ENCODE measurements around the gene BCL7B. TPM values are rescaled to one million over a fixed set of nuclear protein-coding genes. Genes with fewer than 3 reads are reported as not detected.
"Not testable (repeated sequence)": the region's sequence is repeated elsewhere in the genome, so short reads cannot be mapped to it uniquely, and the experiment has no call there.

The BCL7B gene
- total RNA-seq, 4 donors from 2014 or later = 107 to 131 (median 109) TPM

- Histone ChIP-seq H3K27ac (replicated peaks in 1 of 4) (no peak overlapping the region), H3K4me1 (no peaks in the 10 kb centered on the region), H3K4me3 (no peak overlapping the region), H3K27me3 (no peaks in the 10 kb centered on the region), H3K9me3 (no peaks in the 10 kb centered on the region), H3K36me3 (peaks cover 33 to 49% (median 44%) of the 10 kb centered on the region in 4 donors)
- intact Hi-C loops (cut with DNase I) = no loop called here
- no peak for DNase-seq (ENCODE audit: extremely low spot score)
- WGBS = 76% methylated on average over 12 of the region's 12 CpGs
- TF ChIP-seq EP300 (IDR thresholded peaks at IDR 0.05) (no peak), CTCF (IDR thresholded peaks at IDR 0.05) (no peak), POLR2A (IDR thresholded peaks at IDR 0.05; ENCODE audit: low read depth) (no peak), POLR2AphosphoS5 (IDR thresholded peaks at IDR 0.05) (no peak)
Measured at GRCh38 chr7:73567846-73568685, 10.6 kb upstream of the BCL7B start.

- DNase-seq (ENCODE audit: extremely low spot score) = no peak
- H3K4me3 ChIP-seq = no peak overlapping the region
- H3K4me1 ChIP-seq = no peaks in the 10 kb centered on the region
- no peaks in the 10 kb centered on the region for H3K9me3 ChIP-seq
- intact Hi-C loops (cut with DNase I) = no loop called here
- no peak overlapping the region for H3K27ac ChIP-seq (replicated peaks in 1 of 4)
- no peaks in the 10 kb centered on the region for H3K27me3 ChIP-seq
- 90% methylated on average over 4 of the region's 4 CpGs for WGBS
- TF ChIP-seq CTCF (IDR thresholded peaks at IDR 0.05) = no peak
- no peak for TF ChIP-seq POLR2AphosphoS5 (IDR thresholded peaks at IDR 0.05)
- TF ChIP-seq EP300 (IDR thresholded peaks at IDR 0.05) = no peak
- TF ChIP-seq POLR2A (IDR thresholded peaks at IDR 0.05; ENCODE audit: low read depth) = no peak
- H3K36me3 ChIP-seq = peaks cover 24 to 39% (median 34%) of the 10 kb centered on the region in 4 donors
Measured at GRCh38 chr7:73567140-73567539, 9.7 kb upstream of the BCL7B start.

GRCh38 chr7:73566431-73566830, 8.9 kb upstream of the BCL7B start:
- intact Hi-C loops (cut with DNase I); H3K9me3 ChIP-seq: not testable (repeated sequence)
- peak overlapping the region in 1 of 4 donors; percentile 17 for H3K4me3 ChIP-seq

GRCh38 chr7:73565675-73566340, 8.3 kb upstream of the BCL7B start:
- Histone ChIP-seq H3K27ac (replicated peaks in 1 of 4) (no peak overlapping the region), H3K4me3 (peak overlapping the region; percentile 7 to 33 (median 17)), H3K36me3 (peaks cover 11 to 26% (median 21%) of the 10 kb centered on the region in 4 donors), H3K9me3 (no peaks in the 10 kb centered on the region), H3K27me3 (no peaks in the 10 kb centered on the region), H3K4me1 (no peaks in the 10 kb centered on the region)
- no peak for DNase-seq (ENCODE audit: extremely low spot score)
- intact Hi-C loops (cut with DNase I) = no loop called here
- TF ChIP-seq POLR2AphosphoS5 (IDR thresholded peaks at IDR 0.05) (no peak), EP300 (IDR thresholded peaks at IDR 0.05) (no peak), CTCF (IDR thresholded peaks at IDR 0.05) (no peak), POLR2A (IDR thresholded peaks at IDR 0.05; ENCODE audit: low read depth) (no peak)
- WGBS = 70% methylated on average over 7 of the region's 7 CpGs

More at GRCh38 chr7:73566431-73566830, 8.9 kb upstream of the BCL7B start:
- not testable (repeated sequence) for H3K27me3 ChIP-seq; DNase-seq (ENCODE audit: extremely low spot score); H3K4me1 ChIP-seq; H3K27ac ChIP-seq (replicated peaks in 1 of 4)
- H3K36me3 ChIP-seq = peaks cover 17 to 32% (median 27%) of the 10 kb centered on the region in 4 donors

GRCh38 chr7:73560109-73560835, 2.8 kb upstream of the BCL7B start:
- intact Hi-C loops (cut with DNase I) = no loop called here
- no peak overlapping the region for H3K4me3 ChIP-seq
- 66% methylated on average over 11 of the region's 11 CpGs for WGBS
- H3K36me3 ChIP-seq = no peaks in the 10 kb centered on the region
- no peaks in the 10 kb centered on the region for H3K9me3 ChIP-seq
- no peak overlapping the region for H3K27ac ChIP-seq (replicated peaks in 1 of 4)
- no peak for DNase-seq (ENCODE audit: extremely low spot score)
- no peaks in the 10 kb centered on the region for H3K27me3 ChIP-seq
- TF ChIP-seq POLR2A (IDR thresholded peaks at IDR 0.05; ENCODE audit: low read depth) (no peak), EP300 (IDR thresholded peaks at IDR 0.05) (no peak), POLR2AphosphoS5 (IDR thresholded peaks at IDR 0.05) (no peak), CTCF (IDR thresholded peaks at IDR 0.05) (no peak)
- H3K4me1 ChIP-seq = peaks cover 15 to 22% (median 19%) of the 10 kb centered on the region in 4 donors
